PC-9 (cell line): ENCODE measurements around the gene MSS51. TPM values are rescaled to one million over a fixed set of nuclear protein-coding genes. Genes with fewer than 3 reads are reported as not detected.
A peak's percentile ranks its signal among the peaks of the same experiment; 100 is the strongest.

Experiments used
- Bru-seq: library from RNA; stranded (reverse); fragments of 400-500 nt; gene quantifications from one replicate; lab custom pipeline; 2021; lab: Mats Ljungman, UMichigan
- BruChase-seq, 2 experiments: library from RNA; stranded (reverse); fragments of 400-500 nt; gene quantifications; one replicate each; lab custom pipeline; 2021; lab: Mats Ljungman, UMichigan
- BruUV-seq: library from RNA; stranded (reverse); fragments of 400-500 nt; replicated peaks from 2 replicates; lab custom pipeline; 2021; lab: Mats Ljungman, UMichigan
- CTCF ChIA-PET: fragments of 300-600 bp; sonication (Branson Sonifier 250); formaldehyde crosslinking; loops from one replicate; lab custom pipeline; 2022; ENCODE audit warnings: antibody characterized with exemption; lab: Charles Lee
- POLR2A ChIA-PET: fragments of 300-600 bp; sonication (Branson Sonifier 250); formaldehyde crosslinking; loops from one replicate; lab custom pipeline; 2022; ENCODE audit warnings: antibody characterized with exemption; ENCODE audit not compliant: unreplicated experiment; lab: Charles Lee
- DNase-seq, 2 experiments: peaks; one replicate each; pipeline versions ENCODE4 v3.0.0 to v3.0.0-alpha.2; 2015 to 2022; ENCODE audit warnings: mixed read lengths in 1 of 2
- H2AFZ ChIP-seq: fragments of 200-600 bp; sonication (generic); 2 replicates; pipeline ENCODE4 v1.8.1; 2017; ENCODE audit warnings: antibody characterized with exemption
- H3F3A ChIP-seq: fragments of 200-600 bp; sonication (generic); 2 replicates; pipeline ENCODE4 v1.8.1; 2017; ENCODE audit warnings: antibody characterized with exemption, mild to moderate bottlenecking, low read depth; ENCODE audit not compliant: insufficient read depth
- H3K27ac ChIP-seq: fragments of 200-600 bp; sonication (generic); 2 replicates; pipeline ENCODE4 v1.6.1; 2016; ENCODE audit warnings: mixed run types
- H3K27me3 ChIP-seq: fragments of 200-600 bp; sonication (generic); 2 replicates; pipeline ENCODE4 v1.6.1; 2016; ENCODE audit warnings: low read depth, mixed run types; ENCODE audit not compliant: insufficient read depth
- H3K36me3 ChIP-seq: fragments of 200-600 bp; sonication (generic); 2 replicates; pipeline ENCODE4 v1.6.1; 2016; ENCODE audit warnings: low read depth, mixed run types
- H3K4me1 ChIP-seq: fragments of 200-600 bp; sonication (generic); replicated peaks from 2 replicates; pipeline ENCODE4 v1.6.1; 2016; ENCODE audit warnings: mixed run types; ENCODE audit not compliant: insufficient read depth
- H3K4me2 ChIP-seq: fragments of 200-600 bp; sonication (generic); 2 replicates; pipeline ENCODE4 v1.6.1; 2017; ENCODE audit warnings: mixed run types
- H3K4me3 ChIP-seq: fragments of 200-600 bp; sonication (generic); 2 replicates; pipeline ENCODE4 v1.6.1; 2016; ENCODE audit warnings: mixed run types
- H3K79me2 ChIP-seq: fragments of 200-600 bp; sonication (generic); 2 replicates; pipeline ENCODE4 v1.6.1; 2017; ENCODE audit warnings: low read depth, mixed run types
- H3K9me2 ChIP-seq: fragments of 200-600 bp; sonication (generic); 2 replicates; pipeline ENCODE4 v1.8.1; 2017; ENCODE audit warnings: mild to moderate bottlenecking; ENCODE audit not compliant: insufficient read depth
- H3K9me3 ChIP-seq: fragments of 200-600 bp; sonication (generic); 2 replicates; pipeline ENCODE4 v1.8.1; 2016; ENCODE audit warnings: low read depth; ENCODE audit not compliant: insufficient read depth
- H4K20me1 ChIP-seq: fragments of 200-600 bp; sonication (generic); 2 replicates; pipeline ENCODE4 v1.8.1; 2017; ENCODE audit not compliant: insufficient read depth
- CTCF ChIP-seq: fragments of 200-600 bp; sonication (generic); conservative IDR thresholded peaks from 2 replicates; pipeline ENCODE4 v1.6.1; 2017; ENCODE audit warnings: mixed run types, antibody characterized with exemption, mild to moderate bottlenecking, moderate library complexity
- EZH2 ChIP-seq: fragments of 200-600 bp; sonication (generic); IDR thresholded peaks from 2 replicates; pipeline ENCODE4 v1.8.0; 2017; ENCODE audit warnings: antibody characterized with exemption, low read depth
- intact Hi-C: fragments of 100-400 bp; cut with micrococcal nuclease; formaldehyde crosslinking; loops from one replicate; pipeline ENCODE4 v1.10.0; 2022; ENCODE audit not compliant: unreplicated experiment
- long read RNA-seq: library from polyadenylated mRNA; stranded (forward); transcript quantifications from one replicate; pipeline ENCODE4 v2.0.0, GENCODE V29; 2022
- total RNA-seq: library from RNA; stranded (reverse); gene quantifications from 2 replicates; pipeline ENCODE4 v1.2.3, GENCODE V29; 2021

Gene MSS51
- total RNA-seq: 2.4 and 3.3 TPM in 2 replicates
- Bru-seq, nascent RNA: percentile 74 among the genes with signal in this experiment
- percentile 73 among the genes with signal in this experiment for BruChase-seq, experiment 1, labeled RNA remaining after a 2-hour chase
- BruChase-seq, experiment 2, labeled RNA remaining after a 6-hour chase: percentile 62 among the genes with signal in this experiment
- long read RNA-seq: 0 reads

GRCh38 chr10:73433538-73433867 lies at the start of gene MSS51:
MSS51 (minus strand) TSS chr10:73433561; CDS start chr10:73428284, 5,277 bp downstream.
- BruUV-seq: no TSS peak
- Histone ChIP-seq H3K79me2 (no peaks in the 10 kb centered on the region), H4K20me1 (no peaks in the 10 kb centered on the region), H3K9me2 (no peaks in the 10 kb centered on the region; the same call in 1 of the 2 replicates), H2AFZ (no peak within 1 kb of the TSS), H3F3A (no peaks in the 10 kb centered on the region; the same call in 1 of the 2 replicates), H3K4me1 (no peaks in the 10 kb centered on the region), H3K27ac (no peak within 1 kb of the TSS), H3K4me2 (no peak within 1 kb of the TSS), H3K9me3 (no peaks in the 10 kb centered on the region), H3K36me3 (no peaks in the 10 kb centered on the region), H3K4me3 (no peak within 1 kb of the TSS), H3K27me3 (no peaks in the 10 kb centered on the region)
- TF ChIP-seq CTCF: no peak
- TF ChIP-seq EZH2: no peak
- POLR2A ChIA-PET: no interaction called here
- intact Hi-C loops: no loop called here
- CTCF ChIA-PET: no interaction called here
- DNase-seq: no peak

GRCh38 chr10:73480158-73480557 lies 46.8 kb upstream of the MSS51 start:
- CTCF ChIA-PET: interaction anchor here (0.6 to 0.7 kb wide), 2 partner anchors 12 to 179 kb away, joined by 3 to 10 read pairs; no protein-coding TSS in a partner anchor
- H2AFZ ChIP-seq: no peak overlapping the region
- POLR2A ChIA-PET: no interaction called here
- H3K27me3 ChIP-seq: no peaks in the 10 kb centered on the region
- H3K9me3 ChIP-seq: no peaks in the 10 kb centered on the region
- peak in 1 of 2 experiments; percentile 61 for DNase-seq
- no peak overlapping the region for H3K4me3 ChIP-seq
- H3K27ac ChIP-seq: 0 out of 2 replicates have a peak overlapping the region, but pooled peaks have one; percentile 9
- no peak for TF ChIP-seq CTCF
- TF ChIP-seq EZH2: no peak
- H3K9me2 ChIP-seq: no peaks in the 10 kb centered on the region
- peaks cover 13% of the 10 kb centered on the region; the same call in 1 of the 2 replicates for H3K36me3 ChIP-seq
- H3K4me2 ChIP-seq: no peak overlapping the region
- no peaks in the 10 kb centered on the region for H3K4me1 ChIP-seq
- no peaks in the 10 kb centered on the region; the same call in 1 of the 2 replicates for H4K20me1 ChIP-seq
- H3F3A ChIP-seq: no peaks in the 10 kb centered on the region; the same call in 1 of the 2 replicates
- H3K79me2 ChIP-seq: no peaks in the 10 kb centered on the region
- intact Hi-C loops: no loop called here
- BruUV-seq: no TSS peak

- Histone ChIP-seq H2AFZ (no peak overlapping the region), H3K79me2 (no peaks in the 10 kb centered on the region), H3F3A (no peaks in the 10 kb centered on the region; the same call in 1 of the 2 replicates), H3K9me2 (no peaks in the 10 kb centered on the region), H3K27me3 (no peaks in the 10 kb centered on the region), H3K4me2 (no peak overlapping the region), H3K9me3 (no peaks in the 10 kb centered on the region), H3K4me3 (no peak overlapping the region), H3K36me3 (peaks cover 13% of the 10 kb centered on the region; the same call in 1 of the 2 replicates), H3K4me1 (no peaks in the 10 kb centered on the region), H3K27ac (no peak overlapping the region), H4K20me1 (no peaks in the 10 kb centered on the region; the same call in 1 of the 2 replicates)
- intact Hi-C loops: no loop called here
- POLR2A ChIA-PET: no interaction called here
- no peak for TF ChIP-seq CTCF
- TF ChIP-seq EZH2: no peak
- no peak for DNase-seq
- no TSS peak for BruUV-seq
- CTCF ChIA-PET: no interaction called here
These were observed 45.3 kb upstream of the MSS51 start for GRCh38 chr10:73478636-73479035.
